GM11168 (cell line): Measurements from ENCODE around the gene DNAH17.

Experiments
- in situ Hi-C: fragments of 300-500 bp; cut with MboI; formaldehyde crosslinking; loops from one replicate; pipeline ENCODE4 v1.12.0; 2022; ENCODE audit warnings: low sequenced_read_pairs; ENCODE audit not compliant: unreplicated experiment

The DNAH17 gene

GRCh38 chr17:78580277-78580804, 3.1 kb upstream of the DNAH17 start:
- in situ Hi-C loops = no loop called here

- in situ Hi-C loops = no loop called here
These were observed 645 bp downstream of the DNAH17 start for GRCh38 chr17:78576389-78577112.

GRCh38 chr17:78575899-78576298, 1.3 kb downstream of the DNAH17 start:
- in situ Hi-C loops = no loop called here

GRCh38 chr17:78575340-78575739, 1.9 kb downstream of the DNAH17 start:
- in situ Hi-C loops = no loop called here

GRCh38 chr17:78573955-78574354, 3.2 kb downstream of the DNAH17 start:
- in situ Hi-C loops = no loop called here

- in situ Hi-C loops = no loop called here
These were observed 4.7 kb downstream of the DNAH17 start for GRCh38 chr17:78572239-78573205.

GRCh38 chr17:78571329-78571728, 5.9 kb downstream of the DNAH17 start:
- in situ Hi-C loops = no loop called here

GRCh38 chr17:78568494-78569115, 8.6 kb downstream of the DNAH17 start:
- in situ Hi-C loops = no loop called here

- in situ Hi-C loops = no loop called here
These were observed 9.2 kb downstream of the DNAH17 start for GRCh38 chr17:78567991-78568390.

GRCh38 chr17:78566947-78567346, 10.2 kb downstream of the DNAH17 start:
- in situ Hi-C loops = no loop called here

- in situ Hi-C loops = no loop called here
These were observed 13.7 kb downstream of the DNAH17 start for GRCh38 chr17:78563189-78564145.

- in situ Hi-C loops = no loop called here
These were observed 14.5 kb downstream of the DNAH17 start for GRCh38 chr17:78562734-78563133.

GRCh38 chr17:78561166-78561565, 16.0 kb downstream of the DNAH17 start:
- in situ Hi-C loops = no loop called here

- in situ Hi-C loops = no loop called here
These were observed 16.5 kb downstream of the DNAH17 start for GRCh38 chr17:78560731-78561130.

- in situ Hi-C loops = no loop called here
These were observed 17.3 kb downstream of the DNAH17 start for GRCh38 chr17:78559749-78560368.

- in situ Hi-C loops = no loop called here
These were observed 18.2 kb downstream of the DNAH17 start for GRCh38 chr17:78558989-78559388.

GRCh38 chr17:78558181-78558850, 18.9 kb downstream of the DNAH17 start:
- in situ Hi-C loops = no loop called here

GRCh38 chr17:78557598-78558039, 19.6 kb downstream of the DNAH17 start:
- in situ Hi-C loops = no loop called here
